Heart right ventricle (tissue), 16 donors: ENCODE measurements around the gene SLC26A6. TPM values are rescaled to one million over a fixed set of nuclear protein-coding genes. Genes with fewer than 3 reads are reported as not detected.

Experiments used
- ATAC-seq, 8 donors: fragments of 200-7000 bp; cut with Tn5 transposase; one replicate each; pipeline ENCODE4 v1.9.1; 2020; ENCODE audit warnings: mild to moderate bottlenecking in 8 of 8, moderate library complexity in 8 of 8, moderate number of reproducible peaks in 1 of 8
- DNase-seq, 2 donors: peaks; one replicate each; pipeline ENCODE4 v3.0.0-alpha.2; 2020
- H3K27ac ChIP-seq, 10 donors: fragments of 200-600 bp; sonication (generic) in 2 of 10; one replicate each; pipeline versions ENCODE4 v1.5.0 to v1.8.0; 2020 to 2022; ENCODE audit warnings: mild to moderate bottlenecking in 3 of 10
- H3K27me3 ChIP-seq, 7 donors: fragments of 200-600 bp; one replicate each; pipeline ENCODE4 v1.8.0; 2021 to 2022; ENCODE audit warnings: mild to moderate bottlenecking in 2 of 7
- H3K36me3 ChIP-seq, 9 donors: fragments of 200-600 bp; sonication (generic) in 1 of 9; one replicate each; pipeline versions ENCODE4 v1.5.0 to v1.8.0; 2020 to 2022; ENCODE audit warnings: mild to moderate bottlenecking in 2 of 9
- H3K4me1 ChIP-seq, 9 donors: fragments of 200-600 bp; sonication (generic) in 1 of 9; one replicate each; pipeline versions ENCODE4 v1.5.0 to v1.8.0; 2020 to 2022; ENCODE audit warnings: mild to moderate bottlenecking in 4 of 9
- H3K4me3 ChIP-seq, 10 donors: fragments of 200-600 bp; sonication (generic) in 2 of 10; one replicate each; pipeline versions ENCODE4 v1.5.0 to v1.8.0; 2020 to 2022; ENCODE audit warnings: mild to moderate bottlenecking in 7 of 10, moderate library complexity in 2 of 10
- H3K9me3 ChIP-seq, 11 donors: fragments of 200-600 bp in 10 of 11; sonication (generic) in 2 of 11; one replicate each; pipeline versions ENCODE4 v1.5.0 to v1.8.0; 2013 to 2022; ENCODE audit warnings: mild to moderate bottlenecking in 2 of 11, control low read depth in 1 of 11, moderate library complexity in 1 of 11
- CTCF ChIP-seq, 9 donors: fragments of 200-600 bp; sonication (generic) in 2 of 9; IDR thresholded peaks; one replicate each; pipeline versions ENCODE4 v1.5.0 to v1.8.0; 2021 to 2022; ENCODE audit warnings: antibody characterized with exemption in 9 of 9, mild to moderate bottlenecking in 5 of 9, moderate library complexity in 1 of 9
- WGBS, 2 donors: extraction: QIAGEN DNeasy Blood & Tissue Kit; methylation state at CpG; one replicate each; pipeline ENCODE4 v1.1.7; 2013; ENCODE audit warnings: inconsistent platforms in 1 of 2; 5-methylcytosine and 5-hydroxymethylcytosine counted together
- intact Hi-C, 10 donors: fragments of 100-400 bp; cut with DNase I; formaldehyde crosslinking; loops; one replicate each; pipeline versions ENCODE4 v1.11.1 to v1.14.2; 2022
- polyA plus RNA-seq, 2 donors: library from polyadenylated mRNA; stranded (reverse); fragments of 200-250 nt; gene quantifications; one replicate each; pipeline ENCODE4 v1.2.3, GENCODE V29; 2013
- total RNA-seq, 10 donors: library from RNA; stranded (reverse); fragmentation: NEBNext Ultra II Directional in 3 of 10; extraction: Animal tissue kit (Norgen Biotek cat#: 25700) in 3 of 10; gene quantifications; one replicate each; pipeline versions ENCODE4 v1.2.1 to v1.2.4, GENCODE V29; 2021 to 2023
- donor health status: Arrhythmogenic right ventricular cardiomyopathy.
- donor health status: ischemic (EF 13 %, LVEDD 7.1; RV severe dilation, severe dysfunction).
- donor health status: healthy with polysubstance abuse.
- donor health status: DM: no; HTN: yes; CAD: no.
- donor health status: DM: no; HTN: no; CAD: no.
- donor health status: ischemic (EF 25% LVEDD 6.9; RV normal size, moderate dysfunction).
- donor health status: ischemic (EF 25% LVEDD 5.7; RV mildly dilated, moderate dysfunction).
- donor health status: healthy.
- donor health status: DM: yes; HTN: yes; CAD: no.
- donor health status: Ischemic cardiomyopathy.
- donor health status: ischemic (EF 35%, LVEDD 5.7; RV mildly dilated, moderate dysfunction).
- donor health status: nonischemic (EF 11% LVEDD 7.7; RV severe dilation, severe dysfunction).
- donor health status: DM: yes; HTN: yes; CAD: no.
- donor health status: PGD.
- donor health status: ischemic (EF 29% LVEDD 5.4; RV normal size, mild dysfunction).
- donor health status: nonischemic (EF 23%, LVEDD 6.1; RV moderate dilation, normal function).

SLC26A6 gene
- total and polyA plus RNA-seq, 12 donors, result 5.2 to 25.4 (median 10.3) TPM

- Histone ChIP-seq H3K36me3 (no peaks in the 10 kb centered on the region), H3K9me3 (no peaks in the 10 kb centered on the region), H3K27ac (no peak overlapping the region), H3K4me1 (no peaks in the 10 kb centered on the region), H3K4me3 (no peak overlapping the region), H3K27me3 (no peaks in the 10 kb centered on the region)
- no peak for DNase-seq
- TF ChIP-seq CTCF (IDR thresholded peaks at IDR 0.05), result no peak
- 88% methylated on average over 9 of the region's 9 CpGs for WGBS, 2 donors
- no peak for ATAC-seq
- intact Hi-C loops, result no loop called here
Measured at GRCh38 chr3:48647714-48648113, 12.5 kb upstream of the SLC26A6 start.

DNA sequence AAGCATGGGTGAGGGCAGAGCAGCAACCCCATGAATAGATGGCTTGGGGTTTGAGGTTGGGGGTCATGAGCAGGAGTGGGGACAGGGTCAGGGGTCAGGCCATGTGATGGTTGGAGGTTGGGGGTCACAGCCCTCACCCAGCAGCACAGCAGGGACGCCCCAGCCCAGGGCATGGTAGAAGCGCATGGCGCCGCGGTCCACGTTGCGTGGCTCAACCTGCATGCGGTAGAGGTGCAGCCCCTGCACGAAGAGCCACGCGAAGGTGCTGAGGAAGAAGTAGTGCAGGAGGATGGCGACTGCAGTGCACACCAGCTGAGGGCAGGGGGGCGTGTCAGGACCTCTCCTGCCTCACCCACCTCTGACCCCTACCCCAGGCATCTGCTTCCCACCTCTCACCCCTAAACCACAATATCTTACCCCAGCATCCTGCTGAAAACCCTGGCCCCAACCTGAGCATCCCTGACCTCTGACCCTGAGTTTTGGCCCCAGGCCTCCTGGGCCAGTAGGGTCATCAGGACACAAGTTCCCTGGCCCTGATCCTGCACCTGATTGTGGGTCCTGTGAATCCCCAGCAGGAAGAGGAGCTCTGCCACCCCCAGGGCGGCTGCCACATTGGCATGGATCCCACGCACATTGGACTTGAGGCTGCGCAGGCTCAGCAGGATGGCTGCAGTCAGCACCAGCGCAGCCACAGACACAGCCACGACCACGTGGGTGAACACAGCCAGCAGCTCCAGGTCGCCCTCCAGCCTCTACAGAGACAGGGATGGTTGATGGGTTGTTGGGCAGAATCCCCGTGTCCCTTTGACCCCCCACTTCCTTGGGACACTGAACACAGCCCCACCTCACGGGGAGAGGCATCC, 9.9 kb upstream of the SLC26A6 start:
- Histone ChIP-seq H3K27ac (no peak overlapping the region), H3K9me3 (no peaks in the 10 kb centered on the region), H3K36me3 (no peaks in the 10 kb centered on the region), H3K4me3 (no peak overlapping the region), H3K4me1 (no peaks in the 10 kb centered on the region), H3K27me3 (no peaks in the 10 kb centered on the region)
- no peak for TF ChIP-seq CTCF (IDR thresholded peaks at IDR 0.05)
- DNase-seq (no peak), ATAC-seq (no peak)
- intact Hi-C loops, result no loop called here
- WGBS, 2 donors, result 91 to 93% methylated on average over 22 of the region's 22 CpGs

- H3K36me3 ChIP-seq, result no peaks in the 10 kb centered on the region
- intact Hi-C loops, result no loop called here
- no peaks in the 10 kb centered on the region for H3K9me3 ChIP-seq
- TF ChIP-seq CTCF (IDR thresholded peaks at IDR 0.05), result no peak
- WGBS, 2 donors, result 94 to 98% methylated on average over 12 of the region's 12 CpGs
- no peak overlapping the region for H3K4me3 ChIP-seq
- DNase-seq (no peak), ATAC-seq (no peak)
- H3K27ac ChIP-seq, result no peak overlapping the region
- no peaks in the 10 kb centered on the region for H3K27me3 ChIP-seq
- H3K4me1 ChIP-seq, result no peaks in the 10 kb centered on the region
Measured at GRCh38 chr3:48642605-48643004, 7.3 kb upstream of the SLC26A6 start.

GRCh38 chr3:48641396-48641795, 6.1 kb upstream of the SLC26A6 start:
- TF ChIP-seq CTCF (IDR thresholded peaks at IDR 0.05), result no peak
- H3K4me1 ChIP-seq, result peaks cover 0 to 10% (median 3%) of the 10 kb centered on the region in 9 donors
- H3K36me3 ChIP-seq, result no peaks in the 10 kb centered on the region
- no peak overlapping the region for H3K27ac ChIP-seq
- no peak overlapping the region for H3K4me3 ChIP-seq
- no peak for ATAC-seq
- no peak for DNase-seq
- no peaks in the 10 kb centered on the region for H3K9me3 ChIP-seq
- WGBS, 2 donors, result 95 to 98% methylated on average over 3 of the region's 3 CpGs
- intact Hi-C loops, result no loop called here
- H3K27me3 ChIP-seq, result no peaks in the 10 kb centered on the region
